Measurements from ENCODE around the gene METTL17. TPM values are rescaled to one million over a fixed set of nuclear protein-coding genes. Genes with fewer than 3 reads are reported as not detected.

METTL17 gene
- total and polyA plus RNA-seq, 2 of the 13 experiments (the other 11 are each of a cell fraction or from before 2014, with no cell fraction given), result 122 to 199 TPM

GRCh38 chr14:20970983-20971704 lies 18.6 kb upstream of the METTL17 start (continued):
- TF ChIP-seq EEA1 (CRISPR knock-in tag; IDR thresholded peaks at IDR 0.05; ENCODE audit: borderline replicate concordance) (no peak), ZNF83 (CRISPR knock-in tag; IDR thresholded peaks at IDR 0.05; ENCODE audit: borderline replicate concordance) (no peak), MLLT10 (CRISPR knock-in tag; IDR thresholded peaks at IDR 0.05) (no peak), TARDBP (CRISPR knock-in tag; IDR thresholded peaks at IDR 0.05) (peak; percentile 50; the same call in 1 of the 2 replicates), SCMH1 (CRISPR knock-in tag; IDR thresholded peaks at IDR 0.05; ENCODE audit: borderline replicate concordance) (no peak), ZNF20 (CRISPR knock-in tag; IDR thresholded peaks at IDR 0.05) (no peak), ESRRA (CRISPR knock-in tag; IDR thresholded peaks at IDR 0.05; ENCODE audit: low read depth) (0 out of 2 replicates have a peak, but pooled peaks have one; percentile 48), ZNF556 (CRISPR knock-in tag; IDR thresholded peaks at IDR 0.05; ENCODE audit: borderline replicate concordance) (peak; percentile 75; the same call in 1 of the 2 replicates), ZNF691 (CRISPR knock-in tag; IDR thresholded peaks at IDR 0.05; ENCODE audit: borderline replicate concordance, low read depth) (peak; percentile 37; the same call in 1 of the 2 replicates), JUN (CRISPR knock-in tag; IDR thresholded peaks at IDR 0.05) (no peak), GPN1 (CRISPR knock-in tag; IDR thresholded peaks at IDR 0.05; ENCODE audit: borderline replicate concordance) (0 out of 2 replicates have a peak, but pooled peaks have one; percentile 27)
- TF ChIP-seq, protein P1, sequence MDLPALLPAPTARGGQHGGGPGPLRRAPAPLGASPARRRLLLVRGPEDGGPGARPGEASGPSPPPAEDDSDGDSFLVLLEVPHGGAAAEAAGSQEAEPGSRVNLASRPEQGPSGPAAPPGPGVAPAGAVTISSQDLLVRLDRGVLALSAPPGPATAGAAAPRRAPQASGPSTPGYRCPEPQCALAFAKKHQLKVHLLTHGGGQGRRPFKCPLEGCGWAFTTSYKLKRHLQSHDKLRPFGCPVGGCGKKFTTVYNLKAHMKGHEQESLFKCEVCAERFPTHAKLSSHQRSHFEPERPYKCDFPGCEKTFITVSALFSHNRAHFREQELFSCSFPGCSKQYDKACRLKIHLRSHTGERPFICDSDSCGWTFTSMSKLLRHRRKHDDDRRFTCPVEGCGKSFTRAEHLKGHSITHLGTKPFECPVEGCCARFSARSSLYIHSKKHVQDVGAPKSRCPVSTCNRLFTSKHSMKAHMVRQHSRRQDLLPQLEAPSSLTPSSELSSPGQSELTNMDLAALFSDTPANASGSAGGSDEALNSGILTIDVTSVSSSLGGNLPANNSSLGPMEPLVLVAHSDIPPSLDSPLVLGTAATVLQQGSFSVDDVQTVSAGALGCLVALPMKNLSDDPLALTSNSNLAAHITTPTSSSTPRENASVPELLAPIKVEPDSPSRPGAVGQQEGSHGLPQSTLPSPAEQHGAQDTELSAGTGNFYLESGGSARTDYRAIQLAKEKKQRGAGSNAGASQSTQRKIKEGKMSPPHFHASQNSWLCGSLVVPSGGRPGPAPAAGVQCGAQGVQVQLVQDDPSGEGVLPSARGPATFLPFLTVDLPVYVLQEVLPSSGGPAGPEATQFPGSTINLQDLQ (CRISPR knock-in tag; IDR thresholded peaks at IDR 0.05), result no peak; the same call in 1 of the 2 replicates
- TF ChIP-seq, protein P2, sequence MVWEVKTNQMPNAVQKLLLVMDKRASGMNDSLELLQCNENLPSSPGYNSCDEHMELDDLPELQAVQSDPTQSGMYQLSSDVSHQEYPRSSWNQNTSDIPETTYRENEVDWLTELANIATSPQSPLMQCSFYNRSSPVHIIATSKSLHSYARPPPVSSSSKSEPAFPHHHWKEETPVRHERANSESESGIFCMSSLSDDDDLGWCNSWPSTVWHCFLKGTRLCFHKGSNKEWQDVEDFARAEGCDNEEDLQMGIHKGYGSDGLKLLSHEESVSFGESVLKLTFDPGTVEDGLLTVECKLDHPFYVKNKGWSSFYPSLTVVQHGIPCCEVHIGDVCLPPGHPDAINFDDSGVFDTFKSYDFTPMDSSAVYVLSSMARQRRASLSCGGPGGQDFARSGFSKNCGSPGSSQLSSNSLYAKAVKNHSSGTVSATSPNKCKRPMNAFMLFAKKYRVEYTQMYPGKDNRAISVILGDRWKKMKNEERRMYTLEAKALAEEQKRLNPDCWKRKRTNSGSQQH (CRISPR knock-in tag; IDR thresholded peaks at IDR 0.05; ENCODE audit: low read depth), result no peak; the same call in 1 of the 2 replicates

Data from HepG2 (cell line).